ENCODE measurements around the gene DLG2.

DLG2 gene

DNA sequence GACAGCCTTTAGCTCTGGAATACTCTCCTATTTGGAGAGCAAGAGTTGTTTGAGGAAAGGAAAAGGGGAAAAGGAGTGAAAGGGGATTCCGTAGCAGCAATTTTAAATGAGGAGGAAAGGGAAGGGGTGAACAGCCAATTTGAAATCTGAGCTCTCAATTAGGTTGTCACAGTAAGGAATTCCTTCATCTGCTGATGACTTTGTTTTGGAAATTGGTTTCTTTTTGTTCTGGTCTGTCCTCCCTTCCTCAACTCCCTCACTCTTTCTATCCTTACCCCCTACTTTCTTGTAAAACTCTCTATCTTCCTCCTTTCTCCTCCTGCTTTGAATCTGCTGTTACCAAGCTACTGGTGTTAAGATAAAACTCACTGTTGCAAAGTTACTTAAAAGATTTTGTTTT is 1155.6 kb downstream of the DLG2 start:
- DNase-seq (ENCODE audit: low read depth): no peak

DNA sequence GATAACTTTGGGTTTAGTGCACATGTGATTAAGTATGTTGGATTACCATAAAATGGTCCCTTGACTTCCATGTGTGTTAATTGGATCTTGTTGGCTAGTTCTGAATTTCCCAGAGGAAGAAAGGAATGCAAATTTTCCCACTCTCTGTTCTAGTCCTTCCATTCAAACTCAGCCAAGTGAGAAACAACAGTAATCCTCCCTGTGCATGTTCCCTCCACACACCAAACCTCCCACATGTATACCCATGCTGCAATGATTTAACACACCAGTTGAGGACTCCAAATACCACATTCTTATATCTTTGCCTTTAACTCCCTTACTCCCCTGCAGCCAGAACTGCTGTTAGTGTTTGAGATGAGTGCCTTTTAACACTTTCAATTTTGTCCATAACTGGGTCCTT is 1158.9 kb downstream of the DLG2 start:
- no peak for DNase-seq (ENCODE audit: low read depth)

DNA sequence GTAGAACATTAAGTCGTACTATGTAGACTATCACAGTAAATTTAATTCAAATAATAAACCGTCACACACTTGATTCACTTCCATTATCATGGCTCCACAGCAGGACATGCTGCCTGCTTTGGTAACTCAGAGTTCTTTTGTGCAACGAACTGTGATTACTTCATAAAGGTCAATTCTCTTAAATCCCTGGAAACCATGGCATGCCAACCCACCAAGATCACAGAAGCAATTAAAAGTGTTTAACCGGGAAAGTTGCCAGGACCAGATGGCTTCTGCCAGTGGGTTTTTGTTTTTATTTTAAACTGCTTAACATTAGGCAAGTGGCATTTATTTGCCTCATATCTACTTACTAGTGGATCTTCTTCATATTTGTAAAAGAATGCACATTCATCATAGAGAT is 1162.1 kb downstream of the DLG2 start:
- no peak for DNase-seq (ENCODE audit: low read depth)

DNA sequence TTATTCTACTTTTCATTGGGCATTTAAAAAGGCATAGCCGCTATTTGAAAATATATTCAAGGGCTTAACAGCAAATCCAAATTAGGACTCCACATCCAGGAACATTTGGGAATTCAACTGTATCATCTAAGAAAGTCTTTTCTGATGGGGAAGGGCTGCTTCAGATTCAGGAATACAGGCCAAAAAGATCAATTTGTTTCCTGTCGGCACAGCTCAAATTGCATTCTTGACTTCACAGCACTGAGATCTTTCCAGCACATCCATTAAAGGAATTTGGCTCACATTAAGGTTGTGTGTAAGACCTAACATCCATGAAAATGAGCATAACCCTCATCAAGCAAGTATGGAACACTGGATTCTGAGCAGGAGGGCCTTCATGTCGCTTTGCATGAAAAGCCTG is 1171.5 kb downstream of the DLG2 start:
- DNase-seq (ENCODE audit: low read depth): no peak

DNA sequence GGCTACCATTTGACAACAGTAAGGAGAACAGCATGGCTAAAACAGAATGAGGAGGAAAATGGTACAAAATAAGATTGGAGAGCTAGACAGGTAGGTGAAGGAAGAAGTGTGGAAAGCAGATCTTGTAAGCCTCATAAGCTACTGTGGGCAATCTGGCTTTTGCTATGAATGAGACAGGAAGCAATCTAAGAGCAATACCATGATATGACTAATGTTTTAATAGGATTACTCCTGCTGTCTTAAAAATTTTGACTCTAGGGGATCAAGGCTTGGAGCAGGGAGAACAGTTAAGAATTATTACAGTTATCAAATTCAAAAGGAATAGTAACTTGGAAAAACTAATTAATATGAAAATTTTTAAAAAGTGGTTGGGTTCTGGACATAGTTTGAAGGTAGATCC is 1174.9 kb downstream of the DLG2 start:
- DNase-seq (ENCODE audit: low read depth): no peak

DNA sequence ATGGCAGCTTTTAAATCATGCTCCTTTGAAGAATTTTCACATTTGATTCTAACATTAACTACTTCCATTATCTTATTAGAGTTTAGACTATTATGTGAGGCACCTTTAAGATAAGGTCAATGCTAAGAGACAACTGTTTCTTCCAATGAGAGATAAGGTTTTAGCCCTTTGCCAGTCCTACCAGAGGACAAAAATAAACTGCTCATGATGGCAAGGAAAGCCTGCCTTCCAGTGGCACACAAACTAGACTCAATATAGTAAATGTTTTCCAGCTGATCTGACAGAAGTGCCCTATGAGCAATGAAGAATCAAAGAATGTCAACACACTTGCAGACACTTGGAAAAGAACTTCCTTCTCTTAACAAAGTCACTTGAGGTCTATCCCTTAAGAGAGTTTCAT is 1188.6 kb downstream of the DLG2 start:
- no peak for DNase-seq (ENCODE audit: low read depth)

DNA sequence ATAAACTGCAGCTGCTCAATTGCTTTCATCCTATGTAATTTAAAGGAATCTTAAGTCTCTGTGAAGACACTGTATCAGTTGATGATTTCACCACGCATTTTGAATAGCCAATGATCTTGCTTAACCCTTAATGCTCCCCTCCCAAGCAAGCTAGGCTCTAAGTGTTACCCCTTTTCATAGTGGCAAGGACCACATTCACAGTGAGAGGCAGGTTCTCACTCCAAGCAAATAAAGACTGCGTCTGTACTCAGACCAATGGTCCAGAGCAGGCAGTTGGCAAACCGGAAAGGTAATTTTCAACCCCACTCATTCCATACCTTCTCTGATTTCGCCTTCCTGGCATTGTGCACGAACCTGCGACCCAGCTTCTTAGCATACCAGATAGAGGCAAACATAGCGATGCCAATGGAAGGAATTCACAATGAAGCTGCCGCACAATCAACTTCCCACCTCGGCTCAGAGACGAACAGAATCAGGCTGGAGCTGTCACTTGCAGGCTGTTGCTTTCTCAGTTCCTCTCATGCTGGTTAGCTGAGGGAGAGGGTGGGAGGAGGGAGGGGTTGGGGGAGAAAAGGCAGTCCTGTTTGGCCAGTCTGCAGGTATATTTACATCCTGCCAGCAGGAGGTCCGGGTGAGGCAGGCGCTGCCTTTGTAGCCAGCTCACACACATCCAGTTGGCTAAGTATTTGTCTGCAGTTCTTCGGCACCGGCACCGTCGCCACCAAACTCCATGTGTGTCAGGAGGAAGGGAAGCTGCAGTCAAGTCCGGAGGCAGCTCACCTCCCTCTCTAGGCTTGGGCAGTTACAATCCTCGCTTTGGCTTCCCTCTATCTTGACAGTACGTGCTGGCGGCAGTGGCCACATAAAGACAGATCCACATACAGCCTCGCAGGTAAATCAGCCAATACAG is 1189.8 kb downstream of the DLG2 start:
- no peak for DNase-seq (ENCODE audit: low read depth)

DNA sequence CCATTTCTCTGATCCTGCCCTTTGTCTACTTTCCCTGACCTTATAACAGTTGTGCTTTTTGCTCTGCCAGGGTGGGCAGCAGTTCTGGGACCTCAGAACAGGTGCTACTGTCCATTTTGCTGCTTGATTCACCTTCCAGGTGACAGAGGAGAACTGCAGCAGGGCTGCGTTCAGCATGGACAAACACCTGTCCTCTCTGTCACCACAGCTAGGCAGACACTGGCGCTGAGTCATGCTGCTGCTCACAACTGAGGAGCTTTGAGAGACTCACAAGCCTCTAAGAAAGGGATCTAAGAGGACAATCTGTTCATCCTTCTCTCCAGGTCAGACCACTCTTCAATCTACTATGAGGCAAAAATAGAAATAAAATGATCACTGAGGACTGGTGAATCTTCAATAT is 1196.5 kb downstream of the DLG2 start:
- no peak for DNase-seq (ENCODE audit: low read depth)

DNA sequence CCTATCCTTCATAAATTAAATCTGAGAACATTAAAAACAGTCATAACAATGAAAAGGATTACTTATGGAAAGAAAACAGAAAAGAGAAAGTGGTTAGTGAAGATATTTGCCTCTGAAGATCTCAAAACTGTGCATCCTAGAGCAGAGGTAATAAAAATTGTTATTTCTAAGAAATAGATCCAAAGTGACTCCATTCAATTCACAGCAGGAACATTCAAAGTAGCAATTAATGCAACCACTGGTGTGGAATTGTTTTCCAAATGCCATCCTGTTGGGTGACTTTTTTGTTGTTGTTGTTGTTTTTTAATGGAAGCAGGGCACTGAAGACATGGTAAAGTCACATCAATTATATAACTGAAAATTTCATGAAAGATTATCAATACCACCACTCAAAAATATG is 1201.5 kb downstream of the DLG2 start:
- DNase-seq (ENCODE audit: low read depth): no peak

DNA sequence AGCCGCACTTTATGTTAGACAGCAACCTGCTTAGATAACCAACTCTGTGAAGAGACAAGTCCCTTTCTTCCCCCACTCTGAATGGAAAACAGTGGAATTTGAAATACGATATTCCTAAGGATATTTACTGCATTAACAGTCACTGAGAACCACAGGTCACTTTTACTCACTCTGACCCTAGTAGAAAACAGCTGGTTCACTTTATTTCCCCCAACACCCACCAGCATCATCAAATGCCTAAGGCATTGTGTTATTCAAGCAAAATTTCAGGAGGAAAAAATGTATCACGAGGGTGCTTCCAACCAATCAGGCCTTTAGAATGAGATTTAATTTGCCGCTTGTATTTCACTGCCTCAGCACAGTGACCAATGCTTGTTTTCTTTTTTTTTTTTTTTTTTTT is 1206.9 kb downstream of the DLG2 start:
- DNase-seq (ENCODE audit: low read depth): no peak

DNA sequence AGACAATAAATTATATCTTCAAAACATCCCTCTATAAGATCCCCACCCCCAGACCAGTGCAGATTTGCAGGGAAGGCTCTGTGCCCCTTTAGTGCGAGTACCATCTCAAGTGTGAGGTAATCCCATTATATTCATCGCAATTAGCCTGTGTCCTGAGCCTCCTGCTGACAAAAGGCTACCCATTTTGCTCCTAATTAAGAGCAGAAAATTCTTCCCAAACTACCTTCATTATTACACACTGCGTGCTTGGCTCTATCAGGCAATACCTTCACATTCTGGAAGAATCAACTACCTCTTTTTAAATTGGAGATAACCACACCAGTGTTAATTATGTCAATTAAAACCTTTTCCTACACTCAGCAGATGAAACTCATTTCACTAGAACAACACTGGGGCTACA is 1207.5 kb downstream of the DLG2 start:
- DNase-seq (ENCODE audit: low read depth): no peak

DNA sequence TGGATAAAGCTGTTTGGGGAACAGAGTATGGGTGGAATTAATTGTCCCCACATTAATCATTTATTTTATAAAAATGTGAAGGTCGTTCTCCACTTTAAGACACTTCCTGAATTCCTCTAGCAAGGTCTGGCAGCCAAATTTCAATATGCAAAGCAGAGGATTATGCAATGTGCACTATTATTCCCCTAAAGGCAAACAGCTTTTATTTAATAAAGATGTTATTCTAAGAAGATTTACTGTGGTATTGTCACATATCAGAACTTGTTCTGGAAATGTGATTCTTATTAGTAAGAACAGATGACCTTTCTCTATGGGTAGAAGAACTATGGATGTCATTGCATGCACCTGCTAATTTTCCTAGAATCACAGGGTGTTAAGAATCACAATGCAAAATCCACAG is 1212.2 kb downstream of the DLG2 start:
- no peak for DNase-seq (ENCODE audit: low read depth)

DNA sequence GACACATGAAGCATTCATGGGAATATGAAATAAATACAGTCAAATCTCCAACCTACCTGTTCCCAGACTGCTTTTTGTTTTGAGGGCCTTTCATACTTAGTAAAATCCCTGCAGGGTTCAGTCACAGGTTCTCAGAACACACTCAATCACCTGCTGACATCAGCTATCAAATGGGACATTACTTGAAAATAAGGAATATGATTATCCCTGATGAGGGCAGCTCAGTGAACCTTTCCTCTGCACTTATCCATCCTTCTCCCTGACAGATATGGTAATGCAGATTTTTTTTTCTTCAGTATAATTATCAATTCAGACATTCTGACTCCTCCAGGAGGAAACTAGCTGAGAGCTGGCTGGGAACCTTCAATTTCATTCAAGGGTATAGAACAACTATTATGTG is 1213.6 kb downstream of the DLG2 start:
- no peak for DNase-seq (ENCODE audit: low read depth)

DNA sequence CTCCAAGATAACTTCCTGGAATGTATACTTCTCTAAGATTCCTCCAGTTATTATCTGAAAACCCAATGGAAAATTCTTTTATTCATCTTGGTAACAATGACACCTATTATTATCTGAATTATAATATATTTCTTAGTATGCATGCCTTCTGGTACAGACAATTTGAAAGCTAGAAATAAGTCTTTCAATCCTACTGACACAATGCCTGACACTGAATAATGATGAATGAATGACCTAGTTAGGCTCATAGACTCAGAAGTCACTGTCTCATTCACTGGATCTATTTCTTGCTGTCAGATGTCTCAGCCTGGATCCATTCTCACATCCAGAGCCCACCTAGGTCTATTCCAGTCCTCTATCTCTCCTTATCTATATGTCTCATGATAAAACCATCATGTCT is 1214.3 kb downstream of the DLG2 start:
- no peak for DNase-seq (ENCODE audit: low read depth)

DNA sequence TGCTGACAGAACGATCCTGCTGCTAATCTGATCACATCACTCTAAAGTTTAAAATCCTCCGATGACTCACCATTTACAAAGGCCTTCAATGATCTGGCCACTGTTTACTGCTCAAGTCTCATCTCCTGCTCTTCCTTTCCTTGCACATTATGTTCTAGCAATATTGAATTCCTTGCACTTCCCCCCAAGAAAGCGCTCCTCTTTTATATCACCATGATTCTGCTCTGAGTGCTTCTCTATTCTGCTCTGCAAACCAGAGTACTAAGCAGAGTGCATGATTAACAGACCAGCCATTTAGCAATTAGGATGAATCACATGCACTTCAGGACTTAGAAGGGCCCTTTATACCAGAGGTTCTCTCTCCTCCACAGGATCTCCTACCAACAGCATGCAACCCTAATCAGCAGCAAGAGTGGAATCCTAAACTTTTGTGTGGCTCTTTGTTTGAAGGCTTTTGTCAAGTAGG is 1218.2 kb downstream of the DLG2 start:
- DNase-seq (ENCODE audit: low read depth): no peak

DNA sequence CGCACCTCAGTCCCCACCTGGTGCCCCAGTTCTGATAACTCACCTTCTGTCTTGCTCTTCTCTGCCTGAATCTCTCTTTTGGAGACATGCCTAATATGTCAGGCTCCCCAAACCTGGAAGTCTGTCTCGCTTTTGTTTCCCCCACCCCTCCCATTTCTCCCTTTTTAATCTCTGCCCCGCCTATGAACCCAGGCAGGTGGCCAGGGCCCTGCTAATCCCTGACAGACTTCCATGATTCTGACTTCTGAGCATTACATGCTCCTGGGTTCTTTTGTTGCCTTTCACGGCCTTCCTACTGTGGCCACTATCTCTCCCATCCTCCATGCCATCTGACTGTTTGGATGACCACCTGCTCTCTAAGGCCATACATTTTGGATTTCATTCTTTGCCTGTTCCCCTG is 1220.1 kb downstream of the DLG2 start:
- no peak for DNase-seq (ENCODE audit: low read depth)

DNA sequence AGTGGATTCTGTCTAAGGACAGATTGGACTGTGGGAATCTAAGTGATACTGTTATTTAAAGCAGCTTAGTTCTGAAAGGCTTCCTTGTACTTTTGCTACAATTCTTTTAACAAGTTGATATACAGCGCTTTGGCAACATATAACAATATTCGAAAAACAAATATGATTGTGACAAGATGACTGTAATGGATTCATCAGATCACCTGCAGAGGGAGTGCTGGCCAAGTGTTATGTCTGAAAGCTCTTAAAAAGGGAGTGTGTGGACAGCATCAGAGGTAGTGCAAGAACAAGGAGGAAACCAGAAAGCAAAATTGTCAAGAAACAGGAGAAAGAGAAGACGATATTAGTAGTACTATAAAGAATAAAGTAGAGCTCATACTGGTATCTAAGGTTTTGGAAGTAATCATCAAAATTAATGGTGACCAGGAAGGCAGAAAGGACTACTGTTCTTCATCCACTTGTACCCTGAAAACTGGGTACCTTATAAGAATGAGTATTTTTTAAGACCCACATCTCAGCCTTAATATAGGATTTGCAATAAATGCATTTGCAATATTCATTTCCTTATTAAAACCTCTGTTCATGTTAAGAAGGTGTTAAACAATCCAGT is 1229.0 kb downstream of the DLG2 start:
- no peak for DNase-seq (ENCODE audit: low read depth)

DNA sequence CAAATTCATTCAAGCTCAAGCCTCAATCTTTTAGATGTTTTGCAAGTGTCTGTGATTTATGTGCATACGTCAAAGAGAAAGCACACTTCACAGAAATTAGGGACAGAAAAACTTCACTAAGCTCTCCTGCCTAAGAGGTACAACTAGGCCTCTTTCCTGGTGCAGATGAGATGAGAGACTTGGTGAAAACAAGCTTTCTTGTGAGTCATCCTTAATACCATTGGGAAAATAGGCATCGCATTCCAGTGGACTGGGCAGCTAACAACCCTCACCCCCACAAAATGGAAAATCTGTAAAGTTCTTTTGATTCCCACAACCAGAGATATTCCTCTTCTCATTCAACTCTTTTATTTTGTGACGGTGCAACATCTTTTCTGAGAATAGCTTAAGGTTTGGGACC is 1230.6 kb downstream of the DLG2 start:
- DNase-seq (ENCODE audit: low read depth): no peak

DNA sequence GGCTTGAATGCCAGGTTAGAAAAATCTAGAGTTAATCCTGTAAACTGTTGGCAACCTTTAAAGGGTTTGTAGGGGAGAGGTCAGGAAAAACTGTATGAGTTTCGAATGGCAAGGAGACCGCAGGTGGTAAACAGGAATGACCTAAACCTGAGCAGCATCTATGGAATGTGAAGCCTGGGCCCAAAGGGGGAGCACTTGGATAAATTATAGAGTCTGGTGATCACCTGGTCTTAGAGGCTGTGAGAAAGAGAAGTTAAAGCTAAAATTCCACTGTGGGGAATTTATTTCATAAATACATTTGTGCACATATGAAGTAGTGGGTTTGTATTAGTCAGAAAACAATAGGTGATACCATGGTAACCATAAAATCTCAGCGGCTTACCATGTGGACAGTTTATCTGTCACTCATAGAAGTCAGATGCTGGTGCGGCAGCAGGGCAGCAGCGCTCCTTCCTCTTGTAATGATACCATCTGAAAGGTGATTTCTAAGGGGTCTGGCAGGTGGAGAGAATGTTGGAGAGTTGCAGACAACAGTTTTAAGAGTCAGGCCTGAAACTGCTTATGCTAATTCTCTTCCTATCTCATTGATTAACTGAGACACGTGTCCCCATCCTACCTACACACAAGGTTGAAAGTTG is 1236.6 kb downstream of the DLG2 start:
- DNase-seq (ENCODE audit: low read depth): no peak

DNA sequence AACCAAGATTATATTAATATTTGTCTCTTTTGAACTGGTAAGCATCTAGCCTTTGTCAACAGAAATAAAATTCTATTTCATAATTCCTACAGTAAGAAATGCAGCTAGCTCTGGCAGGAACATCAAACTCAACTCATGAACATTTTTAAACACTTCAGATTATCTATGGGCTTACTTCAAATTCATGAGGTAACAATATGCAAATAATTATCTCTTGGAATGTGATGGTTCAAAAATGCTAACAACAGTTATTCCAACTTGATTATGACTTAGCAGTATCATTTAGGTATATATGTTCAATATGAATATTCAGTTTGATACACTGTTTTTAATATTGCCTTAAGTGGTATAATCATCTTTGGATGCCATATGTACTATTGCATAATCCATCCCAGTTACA is 1237.4 kb downstream of the DLG2 start:
- DNase-seq (ENCODE audit: low read depth): no peak

DNA sequence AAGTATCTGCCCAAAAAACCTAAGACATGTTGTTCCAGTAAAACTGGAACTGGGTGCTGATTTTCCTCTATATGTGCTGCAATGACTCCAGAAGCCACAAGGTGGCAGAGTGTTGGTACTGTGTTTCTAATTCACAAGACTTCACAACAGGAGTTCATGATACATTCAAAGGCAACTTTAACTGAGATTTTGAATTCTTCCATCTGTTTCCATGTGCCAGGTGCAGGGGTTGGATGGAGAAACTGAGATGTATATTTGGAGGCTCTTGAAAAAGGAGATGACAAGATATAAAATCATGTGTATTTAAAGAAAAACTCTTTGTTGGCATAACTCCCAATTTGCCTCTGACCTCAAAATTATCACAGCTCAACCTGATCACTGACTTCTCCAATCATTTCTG is 1242.4 kb downstream of the DLG2 start:
- no peak for DNase-seq (ENCODE audit: low read depth)

DNA sequence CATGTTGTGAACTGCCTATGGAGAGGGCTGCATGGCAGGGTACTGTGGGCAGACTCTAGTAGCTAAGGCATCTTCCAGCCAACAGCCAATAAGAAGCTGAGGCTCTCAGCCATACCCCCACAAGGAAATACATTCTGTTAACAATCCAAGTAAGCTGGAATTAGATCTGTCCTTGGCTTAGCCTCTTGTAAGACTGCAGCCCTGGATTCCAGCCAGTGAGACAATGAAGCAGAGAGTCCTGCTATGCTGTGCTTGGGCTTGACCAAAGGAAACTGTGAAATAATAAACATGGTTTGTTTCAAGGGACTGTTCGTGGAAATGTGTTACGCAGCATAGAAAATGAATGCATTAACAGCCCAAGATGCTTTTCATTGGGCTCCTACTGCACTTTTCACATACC is 1243.6 kb downstream of the DLG2 start:
- DNase-seq (ENCODE audit: low read depth): no peak

DNA sequence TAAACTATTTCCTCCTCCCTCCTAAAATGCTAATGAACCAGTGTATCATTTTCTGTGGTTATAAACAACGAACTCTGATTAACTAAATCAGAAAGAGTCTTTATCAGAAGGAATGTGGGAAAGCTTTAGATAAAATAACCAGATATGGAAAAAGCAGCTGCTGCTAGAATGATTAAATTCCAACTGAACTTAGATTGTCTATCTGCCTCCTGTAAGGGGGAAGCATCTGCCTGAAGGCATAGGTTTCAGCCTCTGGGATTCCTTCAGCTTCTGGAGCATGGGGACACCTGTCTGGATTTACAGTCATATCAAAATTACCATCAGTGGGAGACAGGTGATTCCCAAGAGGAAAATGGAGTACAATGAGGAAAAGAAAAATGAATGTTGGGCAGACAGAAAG is 1245.5 kb downstream of the DLG2 start:
- DNase-seq (ENCODE audit: low read depth): no peak

All from activated T-cell treated with anti-CD3 and anti-CD28 coated beads for 24 hours (primary cell).